Lung (tissue), 12 donors: ENCODE data around the gene GPR37L1. TPM values are rescaled to one million over a fixed set of nuclear protein-coding genes. Genes with fewer than 3 reads are reported as not detected.
A peak's percentile ranks its signal among the peaks of the same experiment; 100 is the strongest.

Source experiments
- ATAC-seq: fragments of 200-7000 bp; cut with Tn5 transposase; one replicate; pipeline ENCODE4 v1.9.1; 2020; ENCODE audit warnings: moderate number of reproducible peaks; ENCODE audit not compliant: insufficient read depth, low FRiP score
- DNase-seq, 3 donors: peaks; one replicate each; pipeline ENCODE4 v3.0.0-alpha.2; 2013 to 2017
- H3K27ac ChIP-seq, 2 donors: one replicate each; pipeline ENCODE4 v1.5.1; 2013; ENCODE audit warnings: mild to moderate bottlenecking in 2 of 2, moderate library complexity in 2 of 2, control low read depth in 1 of 2, inconsistent platforms in 1 of 2, low read depth in 1 of 2, low read length in 1 of 2
- H3K27me3 ChIP-seq, 3 donors: one replicate each; pipeline ENCODE4 v1.5.1; 2013; ENCODE audit warnings: low read length in 2 of 3; ENCODE audit not compliant: control insufficient read depth in 3 of 3, insufficient read depth in 3 of 3
- H3K36me3 ChIP-seq, 4 donors: one replicate each; pipeline ENCODE4 v1.5.1; 2013; ENCODE audit warnings: low read length in 4 of 4, mild to moderate bottlenecking in 1 of 4, moderate library complexity in 1 of 4; ENCODE audit not compliant: control insufficient read depth in 4 of 4, insufficient read depth in 4 of 4
- H3K4me1 ChIP-seq, 5 donors: one replicate each; pipeline ENCODE4 v1.5.1; 2013; ENCODE audit warnings: low read length in 5 of 5, mild to moderate bottlenecking in 2 of 5, moderate library complexity in 1 of 5; ENCODE audit not compliant: control insufficient read depth in 5 of 5, insufficient read depth in 5 of 5
- H3K4me3 ChIP-seq: one replicate; pipeline ENCODE4 v1.5.1; 2013; ENCODE audit warnings: mild to moderate bottlenecking, control low read depth, moderate library complexity
- H3K9ac ChIP-seq, 2 donors: one replicate each; pipeline ENCODE4 v1.5.1; 2013; ENCODE audit warnings: low read length in 2 of 2, control low read depth in 1 of 2; ENCODE audit not compliant: insufficient read depth in 1 of 2
- H3K9me3 ChIP-seq, 4 donors: one replicate each; pipeline ENCODE4 v1.5.1; 2013; ENCODE audit warnings: low read length in 3 of 4, mild to moderate bottlenecking in 1 of 4, moderate library complexity in 1 of 4; ENCODE audit not compliant: control insufficient read depth in 4 of 4, insufficient read depth in 3 of 4
- WGBS, 2 donors: extraction: QIAGEN DNeasy Blood & Tissue Kit; methylation state at CpG; one replicate each; pipeline ENCODE4 v1.1.7; 2013; 5-methylcytosine and 5-hydroxymethylcytosine counted together
- polyA plus RNA-seq, 2 donors: library from polyadenylated mRNA; stranded (reverse); fragments of 200-250 nt; gene quantifications; one replicate each; pipeline ENCODE4 v1.2.1, GENCODE V29; 2013
- total RNA-seq, 2 donors: library from RNA; depleted of rRNA in 1 of 2; stranded (reverse); fragments of >200 nt in 1 of 2; gene quantifications; one replicate each; pipeline ENCODE4 v1.2.1, GENCODE V29; 2014 to 2021
- TF ChIP-seq, protein P1 (sequence below): IDR thresholded peaks from 2 replicates; pipeline ENCODE4 v1.5.1; 2012; ENCODE audit warnings: mild to moderate bottlenecking; ENCODE audit errors: control extremely low read depth, extremely low read depth
- donor health status: control.
- donor health status: control.
- donor health status: Bipolar disorder and iron deficiency.
- donor health status: healthy.
- donor health status: DM: yes; HTN: yes; CAD: no.

Gene GPR37L1
- total and polyA plus RNA-seq, 4 donors = 0.04 to 0.09 (median 0.05) TPM; not detected in 1

DNA sequence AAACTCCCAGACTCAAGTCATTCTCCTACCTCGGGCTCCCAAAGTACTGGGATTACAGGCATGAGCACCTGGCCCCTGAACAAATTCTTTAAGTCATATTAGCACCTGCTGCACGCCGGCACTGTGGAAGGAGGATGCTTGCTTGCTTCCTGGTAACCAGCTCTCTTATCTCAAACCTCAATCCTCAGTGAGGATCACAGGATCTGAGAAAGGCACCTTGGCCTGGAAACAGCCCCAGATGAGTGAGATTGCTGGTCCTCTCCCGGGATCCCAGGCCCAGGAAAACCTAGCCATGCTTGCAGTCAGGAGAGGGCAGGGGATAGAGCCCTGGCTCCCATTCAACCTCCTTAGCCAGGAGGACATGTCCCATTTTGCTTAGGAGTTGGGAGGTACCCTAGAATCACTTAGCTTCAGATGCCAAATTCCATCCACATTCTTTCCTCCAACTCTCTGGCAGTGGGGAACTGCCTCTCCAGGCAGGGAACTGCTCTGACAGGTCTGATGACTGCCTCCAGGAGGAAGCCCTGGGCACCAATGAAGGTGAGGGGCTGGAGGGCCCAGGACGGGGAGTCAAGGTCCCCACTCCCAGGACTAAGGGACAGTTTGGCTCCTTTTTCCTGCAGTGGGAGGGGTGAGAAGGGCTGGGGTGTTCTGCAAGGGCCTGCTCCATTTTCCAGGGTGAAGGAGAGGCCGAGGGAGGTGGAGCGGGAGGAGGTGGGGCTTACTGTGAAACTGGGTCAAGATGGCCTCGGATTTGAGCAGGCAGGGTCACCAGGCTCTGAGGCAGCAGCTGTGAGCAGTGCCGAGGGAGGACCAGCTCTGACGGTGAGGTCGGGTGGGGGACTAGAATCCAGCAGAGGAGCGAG, 9.5 kb downstream of the GPR37L1 start:
- TF ChIP-seq, protein P1, sequence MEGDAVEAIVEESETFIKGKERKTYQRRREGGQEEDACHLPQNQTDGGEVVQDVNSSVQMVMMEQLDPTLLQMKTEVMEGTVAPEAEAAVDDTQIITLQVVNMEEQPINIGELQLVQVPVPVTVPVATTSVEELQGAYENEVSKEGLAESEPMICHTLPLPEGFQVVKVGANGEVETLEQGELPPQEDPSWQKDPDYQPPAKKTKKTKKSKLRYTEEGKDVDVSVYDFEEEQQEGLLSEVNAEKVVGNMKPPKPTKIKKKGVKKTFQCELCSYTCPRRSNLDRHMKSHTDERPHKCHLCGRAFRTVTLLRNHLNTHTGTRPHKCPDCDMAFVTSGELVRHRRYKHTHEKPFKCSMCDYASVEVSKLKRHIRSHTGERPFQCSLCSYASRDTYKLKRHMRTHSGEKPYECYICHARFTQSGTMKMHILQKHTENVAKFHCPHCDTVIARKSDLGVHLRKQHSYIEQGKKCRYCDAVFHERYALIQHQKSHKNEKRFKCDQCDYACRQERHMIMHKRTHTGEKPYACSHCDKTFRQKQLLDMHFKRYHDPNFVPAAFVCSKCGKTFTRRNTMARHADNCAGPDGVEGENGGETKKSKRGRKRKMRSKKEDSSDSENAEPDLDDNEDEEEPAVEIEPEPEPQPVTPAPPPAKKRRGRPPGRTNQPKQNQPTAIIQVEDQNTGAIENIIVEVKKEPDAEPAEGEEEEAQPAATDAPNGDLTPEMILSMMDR = no peak
- H3K4me3 ChIP-seq = no peak overlapping the region
- 59 to 75% methylated on average over 12 of the region's 12 CpGs for WGBS, 2 donors

DNA sequence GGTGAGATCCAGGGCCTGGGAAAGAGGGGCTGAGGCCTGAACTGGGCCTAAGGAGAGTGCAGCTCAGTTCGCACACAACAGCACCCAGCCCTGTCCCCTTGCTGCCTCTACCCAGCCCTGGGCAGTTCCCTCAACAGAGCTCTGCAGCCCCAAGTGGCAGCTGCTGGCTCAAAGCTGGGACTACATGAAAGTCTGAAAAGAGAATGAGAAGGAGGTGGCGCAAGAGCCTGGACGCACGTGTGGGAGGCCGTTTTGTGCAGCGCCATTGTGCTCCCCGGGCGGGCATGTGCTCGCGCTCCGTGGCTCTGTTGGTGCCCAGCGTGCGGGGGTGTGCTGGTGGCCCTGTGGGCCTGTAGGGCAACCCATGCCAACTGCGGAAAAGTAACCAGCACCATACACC, 10.3 kb downstream of the GPR37L1 start:
- H3K27me3 ChIP-seq = no peaks in the 10 kb centered on the region
- no peaks in the 10 kb centered on the region for H3K9me3 ChIP-seq
- no peak overlapping the region for H3K4me3 ChIP-seq
- peaks cover 5 to 33% (median 12%) of the 10 kb centered on the region in 4 donors for H3K36me3 ChIP-seq
- TF ChIP-seq, protein P1 = no peak
- H3K9ac ChIP-seq = no peak overlapping the region
- peaks cover 0 to 34% (median 14%) of the 10 kb centered on the region in 5 donors for H3K4me1 ChIP-seq
- peak overlapping the region in 1 of 2 donors; percentile 92 for H3K27ac ChIP-seq
- DNase-seq (peak; percentile 48 to 69 (median 51)), ATAC-seq (no peak)
- 60% methylated on average over 14 of the region's 14 CpGs for WGBS, 2 donors

More for the DNA sequence above, 9.5 kb downstream of the GPR37L1 start:
- DNase-seq (peak; percentile 54 to 75 (median 68)), ATAC-seq (peak; percentile 50)
- Histone ChIP-seq H3K9me3 (no peaks in the 10 kb centered on the region), H3K36me3 (peaks cover 5 to 30% (median 11%) of the 10 kb centered on the region in 4 donors), H3K27ac (peak overlapping the region in 1 of 2 donors; percentile 92), H3K4me1 (peaks cover 0 to 34% (median 14%) of the 10 kb centered on the region in 5 donors), H3K9ac (peak overlapping the region in 1 of 2 donors; percentile 47), H3K27me3 (no peaks in the 10 kb centered on the region)

- DNase-seq (peak in 1 of 3 donors; percentile 55), ATAC-seq (no peak)
- WGBS, 2 donors = 60 to 70% methylated on average over 8 of the region's 8 CpGs
- H3K27me3 ChIP-seq = no peaks in the 10 kb centered on the region
- peak overlapping the region in 1 of 2 donors; percentile 66 for H3K27ac ChIP-seq
- peaks cover 5 to 36% (median 12%) of the 10 kb centered on the region in 4 donors for H3K36me3 ChIP-seq
- no peak overlapping the region for H3K4me3 ChIP-seq
- peaks cover 0 to 34% (median 14%) of the 10 kb centered on the region in 5 donors for H3K4me1 ChIP-seq
- no peaks in the 10 kb centered on the region for H3K9me3 ChIP-seq
- TF ChIP-seq, protein P1 = no peak
- H3K9ac ChIP-seq = no peak overlapping the region
Measured at GRCh38 chr1:202133496-202133895, 10.8 kb downstream of the GPR37L1 start.
